ENCODE measurements around the gene CDK15. TPM values are rescaled to one million over a fixed set of nuclear protein-coding genes. Genes with fewer than 3 reads are reported as not detected.

The CDK15 gene
- total and polyA plus RNA-seq, 9 of the 15 experiments (the other 6 are each of a cell fraction or from before 2014, with no cell fraction given), result not detected

DNA sequence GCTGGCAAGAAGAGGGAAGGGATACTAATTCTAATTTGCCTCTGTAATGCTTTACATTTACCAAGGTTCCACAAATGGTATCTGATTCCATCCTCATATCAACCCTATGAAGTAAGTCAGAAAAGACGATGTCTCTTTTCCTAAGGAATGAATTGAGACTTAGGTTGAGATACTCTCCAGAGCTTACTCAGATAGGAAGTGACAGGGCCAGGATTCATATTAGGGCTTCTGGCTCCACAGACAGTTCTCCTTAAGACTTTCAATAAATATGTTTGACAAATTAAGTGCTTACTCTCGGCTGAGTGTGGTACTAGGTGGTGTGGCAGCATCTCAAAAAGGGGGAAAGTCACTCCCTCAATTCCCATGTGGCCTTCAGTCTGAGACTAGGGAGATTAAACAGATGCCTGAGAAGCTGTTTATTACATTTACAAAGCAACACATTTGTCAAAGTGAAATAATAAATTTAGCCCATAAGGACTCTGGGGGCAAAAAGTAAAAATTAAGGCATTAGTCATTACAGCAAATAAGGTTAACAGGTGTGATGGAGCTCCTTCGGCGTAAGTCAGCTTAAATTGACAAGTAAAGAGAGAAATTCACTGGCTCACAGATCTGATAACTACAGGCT is 14.2 kb downstream of the CDK15 start (continued):
- TF ChIP-seq, protein P1, sequence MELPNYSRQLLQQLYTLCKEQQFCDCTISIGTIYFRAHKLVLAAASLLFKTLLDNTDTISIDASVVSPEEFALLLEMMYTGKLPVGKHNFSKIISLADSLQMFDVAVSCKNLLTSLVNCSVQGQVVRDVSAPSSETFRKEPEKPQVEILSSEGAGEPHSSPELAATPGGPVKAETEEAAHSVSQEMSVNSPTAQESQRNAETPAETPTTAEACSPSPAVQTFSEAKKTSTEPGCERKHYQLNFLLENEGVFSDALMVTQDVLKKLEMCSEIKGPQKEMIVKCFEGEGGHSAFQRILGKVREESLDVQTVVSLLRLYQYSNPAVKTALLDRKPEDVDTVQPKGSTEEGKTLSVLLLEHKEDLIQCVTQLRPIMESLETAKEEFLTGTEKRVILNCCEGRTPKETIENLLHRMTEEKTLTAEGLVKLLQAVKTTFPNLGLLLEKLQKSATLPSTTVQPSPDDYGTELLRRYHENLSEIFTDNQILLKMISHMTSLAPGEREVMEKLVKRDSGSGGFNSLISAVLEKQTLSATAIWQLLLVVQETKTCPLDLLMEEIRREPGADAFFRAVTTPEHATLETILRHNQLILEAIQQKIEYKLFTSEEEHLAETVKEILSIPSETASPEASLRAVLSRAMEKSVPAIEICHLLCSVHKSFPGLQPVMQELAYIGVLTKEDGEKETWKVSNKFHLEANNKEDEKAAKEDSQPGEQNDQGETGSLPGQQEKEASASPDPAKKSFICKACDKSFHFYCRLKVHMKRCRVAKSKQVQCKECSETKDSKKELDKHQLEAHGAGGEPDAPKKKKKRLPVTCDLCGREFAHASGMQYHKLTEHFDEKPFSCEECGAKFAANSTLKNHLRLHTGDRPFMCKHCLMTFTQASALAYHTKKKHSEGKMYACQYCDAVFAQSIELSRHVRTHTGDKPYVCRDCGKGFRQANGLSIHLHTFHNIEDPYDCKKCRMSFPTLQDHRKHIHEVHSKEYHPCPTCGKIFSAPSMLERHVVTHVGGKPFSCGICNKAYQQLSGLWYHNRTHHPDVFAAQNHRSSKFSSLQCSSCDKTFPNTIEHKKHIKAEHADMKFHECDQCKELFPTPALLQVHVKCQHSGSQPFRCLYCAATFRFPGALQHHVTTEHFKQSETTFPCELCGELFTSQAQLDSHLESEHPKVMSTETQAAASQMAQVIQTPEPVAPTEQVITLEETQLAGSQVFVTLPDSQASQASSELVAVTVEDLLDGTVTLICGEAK (IDR thresholded peaks at IDR 0.05), result no peak
- TF ChIP-seq, protein P1 (CRISPR knock-in tag; IDR thresholded peaks at IDR 0.05), result no peak
- TF ChIP-seq NUFIP1 (IDR thresholded peaks at IDR 0.05; ENCODE audit: partially characterized antibody) (no peak), ZNF551 (CRISPR knock-in tag; IDR thresholded peaks at IDR 0.05) (no peak)
- TF ChIP-seq, protein P2, sequence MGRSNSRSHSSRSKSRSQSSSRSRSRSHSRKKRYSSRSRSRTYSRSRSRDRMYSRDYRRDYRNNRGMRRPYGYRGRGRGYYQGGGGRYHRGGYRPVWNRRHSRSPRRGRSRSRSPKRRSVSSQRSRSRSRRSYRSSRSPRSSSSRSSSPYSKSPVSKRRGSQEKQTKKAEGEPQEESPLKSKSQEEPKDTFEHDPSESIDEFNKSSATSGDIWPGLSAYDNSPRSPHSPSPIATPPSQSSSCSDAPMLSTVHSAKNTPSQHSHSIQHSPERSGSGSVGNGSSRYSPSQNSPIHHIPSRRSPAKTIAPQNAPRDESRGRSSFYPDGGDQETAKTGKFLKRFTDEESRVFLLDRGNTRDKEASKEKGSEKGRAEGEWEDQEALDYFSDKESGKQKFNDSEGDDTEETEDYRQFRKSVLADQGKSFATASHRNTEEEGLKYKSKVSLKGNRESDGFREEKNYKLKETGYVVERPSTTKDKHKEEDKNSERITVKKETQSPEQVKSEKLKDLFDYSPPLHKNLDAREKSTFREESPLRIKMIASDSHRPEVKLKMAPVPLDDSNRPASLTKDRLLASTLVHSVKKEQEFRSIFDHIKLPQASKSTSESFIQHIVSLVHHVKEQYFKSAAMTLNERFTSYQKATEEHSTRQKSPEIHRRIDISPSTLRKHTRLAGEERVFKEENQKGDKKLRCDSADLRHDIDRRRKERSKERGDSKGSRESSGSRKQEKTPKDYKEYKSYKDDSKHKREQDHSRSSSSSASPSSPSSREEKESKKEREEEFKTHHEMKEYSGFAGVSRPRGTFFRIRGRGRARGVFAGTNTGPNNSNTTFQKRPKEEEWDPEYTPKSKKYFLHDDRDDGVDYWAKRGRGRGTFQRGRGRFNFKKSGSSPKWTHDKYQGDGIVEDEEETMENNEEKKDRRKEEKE (IDR thresholded peaks at IDR 0.05; ENCODE audit: borderline replicate concordance in 1 of 2, control insufficient read depth in 1 of 2, low read depth in 2 of 2, low read length in 1 of 2), result no peak

Data from K562 (cell line).